GM20000 (cell line): ENCODE data around the gene CDX2.
"Not testable (repeated sequence)": the region's sequence is repeated elsewhere in the genome, so short reads cannot be mapped to it uniquely, and the experiment has no call there.

Experiments used
- DNase-seq: peaks from one replicate; pipeline ENCODE4 v3.0.0; 2012; ENCODE audit warnings: low spot score
- TF ChIP-seq, protein P1 (sequence below): IDR thresholded peaks from 2 replicates; pipeline ENCODE4 v1.5.1; 2012; ENCODE audit warnings: mild to moderate bottlenecking, control low read depth; ENCODE audit errors: extremely low read depth, missing control alignments

Gene CDX2, protein sequence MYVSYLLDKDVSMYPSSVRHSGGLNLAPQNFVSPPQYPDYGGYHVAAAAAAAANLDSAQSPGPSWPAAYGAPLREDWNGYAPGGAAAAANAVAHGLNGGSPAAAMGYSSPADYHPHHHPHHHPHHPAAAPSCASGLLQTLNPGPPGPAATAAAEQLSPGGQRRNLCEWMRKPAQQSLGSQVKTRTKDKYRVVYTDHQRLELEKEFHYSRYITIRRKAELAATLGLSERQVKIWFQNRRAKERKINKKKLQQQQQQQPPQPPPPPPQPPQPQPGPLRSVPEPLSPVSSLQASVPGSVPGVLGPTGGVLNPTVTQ

DNA sequence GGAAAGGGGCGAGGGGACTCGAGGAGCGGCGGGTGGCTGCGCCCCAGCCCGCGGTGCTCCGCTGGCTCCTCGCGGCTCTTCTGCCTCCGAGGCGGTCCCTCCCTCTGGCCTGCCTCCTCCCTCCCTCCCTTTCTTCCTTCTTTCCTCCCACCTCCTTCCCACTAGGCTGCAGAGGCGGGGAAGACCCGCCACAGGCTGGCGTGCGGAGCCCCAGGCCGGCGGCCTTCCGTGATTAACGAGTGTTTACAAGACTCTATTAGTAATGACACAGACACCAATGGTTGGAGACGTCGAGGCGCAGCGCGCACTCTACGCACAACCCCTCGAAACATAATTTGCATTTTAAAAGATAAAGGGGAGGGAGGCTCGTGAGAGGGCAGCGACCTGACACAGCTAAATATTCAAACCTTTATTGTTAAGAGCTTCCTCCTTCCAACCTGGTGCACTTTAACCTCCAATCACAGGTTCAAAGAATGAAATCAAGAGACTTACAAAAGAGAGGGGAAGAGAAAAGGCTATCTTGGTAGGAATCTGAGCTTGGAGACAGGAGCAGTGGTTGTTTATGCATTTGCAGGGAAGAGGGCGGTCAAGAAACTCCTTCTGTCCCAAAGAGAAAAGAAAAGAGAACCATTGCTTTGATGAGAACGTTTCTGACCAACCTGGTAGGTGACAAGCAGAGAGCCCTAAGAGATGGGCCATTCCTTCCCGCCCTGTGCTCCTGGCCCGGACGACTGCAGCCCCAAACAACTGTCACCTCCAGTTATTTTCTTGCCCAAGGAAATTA lies at the start of gene CDX2:
CDX2 (minus strand) TSS at position 234 of the 784 bp plus-strand sequence. CDS start 309 bp downstream, outside the sequence.
- TF ChIP-seq, protein P1, sequence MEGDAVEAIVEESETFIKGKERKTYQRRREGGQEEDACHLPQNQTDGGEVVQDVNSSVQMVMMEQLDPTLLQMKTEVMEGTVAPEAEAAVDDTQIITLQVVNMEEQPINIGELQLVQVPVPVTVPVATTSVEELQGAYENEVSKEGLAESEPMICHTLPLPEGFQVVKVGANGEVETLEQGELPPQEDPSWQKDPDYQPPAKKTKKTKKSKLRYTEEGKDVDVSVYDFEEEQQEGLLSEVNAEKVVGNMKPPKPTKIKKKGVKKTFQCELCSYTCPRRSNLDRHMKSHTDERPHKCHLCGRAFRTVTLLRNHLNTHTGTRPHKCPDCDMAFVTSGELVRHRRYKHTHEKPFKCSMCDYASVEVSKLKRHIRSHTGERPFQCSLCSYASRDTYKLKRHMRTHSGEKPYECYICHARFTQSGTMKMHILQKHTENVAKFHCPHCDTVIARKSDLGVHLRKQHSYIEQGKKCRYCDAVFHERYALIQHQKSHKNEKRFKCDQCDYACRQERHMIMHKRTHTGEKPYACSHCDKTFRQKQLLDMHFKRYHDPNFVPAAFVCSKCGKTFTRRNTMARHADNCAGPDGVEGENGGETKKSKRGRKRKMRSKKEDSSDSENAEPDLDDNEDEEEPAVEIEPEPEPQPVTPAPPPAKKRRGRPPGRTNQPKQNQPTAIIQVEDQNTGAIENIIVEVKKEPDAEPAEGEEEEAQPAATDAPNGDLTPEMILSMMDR, result no peak
- peak; percentile 48 for DNase-seq

DNA sequence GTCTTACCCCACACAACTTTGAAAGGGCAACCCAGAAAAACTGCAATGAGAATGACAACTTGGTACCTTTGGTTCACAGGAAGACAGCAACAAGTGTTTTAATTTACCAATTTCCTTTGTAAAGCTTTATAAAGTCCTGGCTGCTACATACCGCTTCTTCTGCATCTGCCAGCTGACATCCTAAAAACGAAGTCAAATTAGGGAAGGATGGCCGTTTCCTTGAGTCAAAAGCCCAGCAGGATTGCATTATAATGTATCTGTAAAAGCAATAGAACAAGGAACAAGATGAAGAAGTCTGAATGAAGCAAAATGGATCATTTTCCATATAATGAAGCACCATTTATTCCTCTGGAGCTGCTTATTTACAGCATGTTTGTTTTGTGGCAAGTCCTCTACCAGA lies 45.2 kb upstream of the CDX2 start:
- TF ChIP-seq, protein P1, result no peak
- no peak for DNase-seq

DNA sequence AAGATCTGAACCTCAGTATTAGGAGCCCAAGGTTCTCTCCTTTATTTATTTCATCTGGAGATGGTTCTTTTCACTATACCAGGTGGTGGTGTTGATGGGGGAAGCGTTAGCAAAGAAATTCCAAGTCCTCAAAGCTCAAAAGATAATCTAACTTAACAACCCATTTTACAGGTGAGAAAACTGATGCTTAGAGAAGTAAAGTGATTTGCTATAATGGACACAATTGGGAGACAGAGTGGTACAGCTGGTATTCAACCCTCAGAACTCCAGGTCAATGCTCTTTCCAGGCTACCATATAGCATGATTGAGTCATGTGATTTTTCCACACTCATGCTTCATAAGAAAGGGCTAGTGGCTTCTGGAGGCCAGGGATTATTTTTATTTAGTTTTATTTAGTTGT lies 44.4 kb upstream of the CDX2 start:
- TF ChIP-seq, protein P1, result no peak
- no peak for DNase-seq

DNA sequence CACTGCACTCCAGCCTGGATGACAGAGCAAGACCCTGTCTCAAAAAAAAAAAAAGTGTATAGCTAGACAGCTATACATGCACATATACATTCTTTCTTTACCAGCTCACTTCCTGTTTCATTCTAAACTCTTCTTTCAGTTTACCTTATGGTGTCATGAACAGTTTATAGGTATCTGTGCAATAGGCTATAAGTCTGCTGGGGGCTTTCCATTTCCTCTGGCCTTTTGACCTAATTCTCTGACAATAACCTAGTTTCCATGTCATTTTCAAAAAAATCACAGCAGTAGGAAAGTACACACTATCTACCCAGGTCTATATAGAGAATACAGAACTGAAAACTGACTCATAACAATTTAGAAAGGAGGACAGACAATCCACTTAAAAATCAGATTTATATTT lies 43.8 kb upstream of the CDX2 start:
- DNase-seq, result peak; percentile 67

DNA sequence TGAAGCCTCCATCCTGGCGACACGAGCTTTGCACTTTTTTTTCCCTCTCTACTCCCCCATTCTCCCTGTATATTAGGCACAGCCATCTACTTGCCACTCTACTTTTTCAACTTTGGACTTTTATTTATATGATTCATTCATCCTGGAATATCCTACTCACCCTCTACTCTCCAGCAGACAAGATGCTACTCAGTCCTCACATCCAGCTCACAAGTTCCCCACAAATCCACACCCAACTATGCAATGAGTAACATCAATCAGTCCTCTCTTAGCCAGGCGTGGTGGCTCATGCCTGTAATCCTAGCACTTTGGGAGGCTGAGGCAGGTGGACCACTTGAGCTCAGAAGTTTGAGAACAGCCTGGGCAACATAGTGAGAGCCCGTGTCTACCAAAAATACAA lies 43.3 kb upstream of the CDX2 start:
- no peak for DNase-seq
- TF ChIP-seq, protein P1, result no peak

More for the DNA sequence above, 43.8 kb upstream of the CDX2 start:
- TF ChIP-seq, protein P1, result no peak

DNA sequence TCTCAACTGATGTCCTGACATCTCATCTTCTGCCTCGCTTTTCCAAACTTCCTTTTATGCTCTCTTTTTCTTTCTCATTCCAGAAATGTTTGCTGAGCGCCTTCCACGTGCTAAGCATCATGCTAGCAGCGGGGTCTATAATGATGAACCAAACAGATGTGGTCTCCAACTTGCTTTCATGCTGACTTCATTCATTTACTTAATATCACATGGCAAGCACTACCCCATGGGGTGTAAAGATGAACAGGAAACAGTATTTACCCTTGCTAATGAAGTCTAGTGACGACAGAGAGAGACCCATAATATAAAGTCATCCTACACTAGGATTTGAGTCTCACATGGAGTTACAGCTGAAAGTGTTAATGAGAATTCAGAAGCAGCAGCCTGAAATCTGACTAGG lies 40.9 kb upstream of the CDX2 start:
- no peak for DNase-seq
- TF ChIP-seq, protein P1, result no peak

DNA sequence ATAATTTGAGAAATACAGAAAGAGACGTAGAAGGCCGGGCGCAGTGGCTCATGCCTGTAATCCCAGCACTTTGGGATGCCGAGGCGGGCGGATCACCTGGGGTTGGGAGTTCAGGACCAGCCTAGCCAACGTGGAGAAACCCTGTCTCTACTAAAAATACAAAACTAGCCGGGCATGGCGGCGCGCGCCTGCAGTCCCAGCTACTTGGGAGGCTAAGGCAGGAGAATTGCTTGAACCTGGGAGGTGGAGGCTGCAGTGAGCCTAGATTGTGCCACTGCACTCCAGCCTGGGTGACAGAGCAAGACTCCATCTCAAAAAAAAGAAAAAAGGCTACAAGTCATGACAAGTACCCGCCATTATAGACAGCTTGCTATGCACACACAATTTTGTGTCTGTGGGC lies 35.9 kb upstream of the CDX2 start:
- not testable (repeated sequence) for DNase-seq
